Activated CD4-positive, alpha-beta T cell treated with anti-CD3 and anti-CD28 coated beads for 36 hours (primary cell): Measurements from ENCODE around the gene SLCO2A1. TPM values are rescaled to one million over a fixed set of nuclear protein-coding genes. Genes with fewer than 3 reads are reported as not detected.

Source experiments
- ATAC-seq: fragments of 200-7000 bp; cut with Tn5 transposase; one replicate; pipeline ENCODE4 v1.10.0; 2021; ENCODE audit warnings: mild to moderate bottlenecking, moderate library complexity
- CTCF ChIA-PET: fragments of 350-600 bp; sonication (Branson Sonifier 250); formaldehyde crosslinking; loops from one replicate; lab custom pipeline; 2021; ENCODE audit warnings: antibody characterized with exemption; lab: Charles Lee
- POLR2A ChIA-PET: fragments of 350-600 bp; sonication (Branson Sonifier 250); formaldehyde crosslinking; loops from one replicate; lab custom pipeline; 2021; ENCODE audit warnings: antibody characterized with exemption, inconsistent platforms; lab: Charles Lee
- DNase-seq: peaks from one replicate; pipeline ENCODE4 v3.0.0-alpha.2; 2020
- H3K27ac Mint-ChIP-seq: one replicate; pipeline ENCODE4 v1.8.0; 2021; ENCODE audit warnings: mixed read lengths
- H3K27me3 Mint-ChIP-seq: one replicate; pipeline ENCODE4 v1.8.0; 2021; ENCODE audit warnings: mixed read lengths
- H3K36me3 Mint-ChIP-seq: one replicate; pipeline ENCODE4 v1.8.0; 2021; ENCODE audit warnings: low read depth, mixed read lengths
- H3K4me1 Mint-ChIP-seq: one replicate; pipeline ENCODE4 v1.8.0; 2021; ENCODE audit warnings: mixed read lengths
- H3K4me3 Mint-ChIP-seq: one replicate; pipeline ENCODE4 v1.8.0; 2021; ENCODE audit warnings: mild to moderate bottlenecking, moderate library complexity, mixed read lengths
- H3K9me3 Mint-ChIP-seq: one replicate; pipeline ENCODE4 v1.8.0; 2021; ENCODE audit warnings: low read depth, mixed read lengths
- intact Hi-C, 2 experiments: fragments of 100-400 bp; cut with DNase I in 1 of 2; cut with micrococcal nuclease in 1 of 2; formaldehyde crosslinking; loops; one replicate each; pipeline versions ENCODE4 v1.14.2 to v1.15.1; 2022 to 2024; cut with DNase I, micrococcal nuclease
- total RNA-seq, 2 experiments: library from RNA; stranded (reverse); gene quantifications; one replicate each; pipeline ENCODE4 v1.2.3, GENCODE V29; 2021

The SLCO2A1 gene
- total RNA-seq, 2 experiments from 2014 or later = not detected

DNA sequence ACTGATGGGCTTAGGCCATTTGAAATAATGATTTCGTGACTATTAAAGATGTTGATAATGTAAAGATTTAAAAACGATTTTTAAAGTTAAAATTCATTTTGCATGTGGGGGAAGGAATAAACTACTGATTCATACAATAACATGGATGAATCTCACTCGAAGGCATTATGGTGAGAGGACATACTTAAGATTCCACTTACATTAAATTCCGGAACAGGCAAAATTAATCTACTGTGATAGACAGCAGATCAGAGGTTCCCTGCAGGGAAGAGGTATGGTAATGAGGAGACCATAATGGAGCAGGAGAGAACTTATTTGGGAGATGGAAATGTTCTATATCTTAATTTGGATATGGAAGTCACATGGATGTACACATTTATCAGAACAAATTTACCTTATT, 105.7 kb downstream of the SLCO2A1 start:
- H3K27ac Mint-ChIP-seq = no peak overlapping the region

DNA sequence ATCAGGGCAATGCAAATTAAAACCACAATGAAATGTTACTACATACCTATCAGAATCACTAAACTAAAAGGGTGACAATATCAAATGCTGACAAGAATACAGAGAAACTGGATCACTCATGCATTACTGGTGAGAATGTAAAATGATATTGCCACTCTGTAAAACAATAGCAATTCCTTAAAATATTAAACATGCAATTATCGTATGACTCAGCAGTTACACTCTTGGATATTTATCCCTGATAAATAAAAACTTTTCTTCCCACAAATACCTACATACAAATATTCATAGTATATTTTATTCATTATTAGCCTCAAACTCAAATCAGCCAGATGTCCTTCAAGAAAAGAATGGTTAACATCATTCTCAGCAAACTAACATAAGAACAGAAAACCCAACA, 108.1 kb downstream of the SLCO2A1 start:
- Mint-ChIP-seq H3K27ac (no peak overlapping the region), H3K4me1 (no peaks in the 10 kb centered on the region), H3K9me3 (no peaks in the 10 kb centered on the region), H3K36me3 (no peaks in the 10 kb centered on the region), H3K4me3 (no peak overlapping the region), H3K27me3 (peaks cover 16% of the 10 kb centered on the region)
- ATAC-seq = no peak
- POLR2A ChIA-PET = no interaction called here
- DNase-seq = no peak
- intact Hi-C loops = loop anchor here in 1 of 2 experiments (10.0 kb wide), 2 partner anchors 373 to 457 kb away; no protein-coding TSS in a partner anchor
- CTCF ChIA-PET = no interaction called here

More for the DNA sequence above, 105.7 kb downstream of the SLCO2A1 start:
- H3K4me3 Mint-ChIP-seq = no peak overlapping the region
- POLR2A ChIA-PET = no interaction called here
- CTCF ChIA-PET = interaction anchor here (0.6 kb wide), 1 partner anchor 256 kb away, joined by 3 read pairs; no protein-coding TSS in a partner anchor
- no peaks in the 10 kb centered on the region for H3K36me3 Mint-ChIP-seq
- DNase-seq (no peak), ATAC-seq (no peak)
- peaks cover 18% of the 10 kb centered on the region for H3K27me3 Mint-ChIP-seq
- no peaks in the 10 kb centered on the region for H3K9me3 Mint-ChIP-seq
- peaks cover 6% of the 10 kb centered on the region for H3K4me1 Mint-ChIP-seq
- intact Hi-C loops = loop anchor here in 1 of 2 experiments (10.0 kb wide), 2 partner anchors 371 to 459 kb away; no protein-coding TSS in a partner anchor

DNA sequence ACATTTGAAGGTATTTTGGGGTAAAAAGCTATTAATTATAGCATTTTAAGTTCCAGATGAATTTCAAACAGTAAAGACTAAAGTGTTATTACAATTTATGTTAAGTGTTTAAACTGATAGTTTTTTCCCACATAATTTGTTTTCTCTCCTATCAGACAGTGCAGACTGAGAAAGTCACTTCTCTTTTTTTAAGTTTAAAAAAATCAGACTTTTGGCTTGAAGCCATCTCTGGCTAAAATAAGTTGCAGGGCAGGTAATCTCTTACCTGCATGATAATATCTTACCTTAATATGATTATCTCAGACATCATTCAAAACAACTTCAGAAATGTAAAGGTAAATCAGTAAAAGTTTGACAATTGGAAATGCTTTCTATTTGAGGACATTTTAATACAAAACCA, 112.6 kb downstream of the SLCO2A1 start:
- intact Hi-C loops = no loop called here
- Mint-ChIP-seq H3K27ac (no peak overlapping the region), H3K4me3 (no peak overlapping the region), H3K9me3 (no peaks in the 10 kb centered on the region), H3K27me3 (peaks cover 20% of the 10 kb centered on the region), H3K4me1 (no peaks in the 10 kb centered on the region), H3K36me3 (no peaks in the 10 kb centered on the region)
- ATAC-seq = no peak
- CTCF ChIA-PET = no interaction called here
- POLR2A ChIA-PET = no interaction called here
- DNase-seq = no peak

DNA sequence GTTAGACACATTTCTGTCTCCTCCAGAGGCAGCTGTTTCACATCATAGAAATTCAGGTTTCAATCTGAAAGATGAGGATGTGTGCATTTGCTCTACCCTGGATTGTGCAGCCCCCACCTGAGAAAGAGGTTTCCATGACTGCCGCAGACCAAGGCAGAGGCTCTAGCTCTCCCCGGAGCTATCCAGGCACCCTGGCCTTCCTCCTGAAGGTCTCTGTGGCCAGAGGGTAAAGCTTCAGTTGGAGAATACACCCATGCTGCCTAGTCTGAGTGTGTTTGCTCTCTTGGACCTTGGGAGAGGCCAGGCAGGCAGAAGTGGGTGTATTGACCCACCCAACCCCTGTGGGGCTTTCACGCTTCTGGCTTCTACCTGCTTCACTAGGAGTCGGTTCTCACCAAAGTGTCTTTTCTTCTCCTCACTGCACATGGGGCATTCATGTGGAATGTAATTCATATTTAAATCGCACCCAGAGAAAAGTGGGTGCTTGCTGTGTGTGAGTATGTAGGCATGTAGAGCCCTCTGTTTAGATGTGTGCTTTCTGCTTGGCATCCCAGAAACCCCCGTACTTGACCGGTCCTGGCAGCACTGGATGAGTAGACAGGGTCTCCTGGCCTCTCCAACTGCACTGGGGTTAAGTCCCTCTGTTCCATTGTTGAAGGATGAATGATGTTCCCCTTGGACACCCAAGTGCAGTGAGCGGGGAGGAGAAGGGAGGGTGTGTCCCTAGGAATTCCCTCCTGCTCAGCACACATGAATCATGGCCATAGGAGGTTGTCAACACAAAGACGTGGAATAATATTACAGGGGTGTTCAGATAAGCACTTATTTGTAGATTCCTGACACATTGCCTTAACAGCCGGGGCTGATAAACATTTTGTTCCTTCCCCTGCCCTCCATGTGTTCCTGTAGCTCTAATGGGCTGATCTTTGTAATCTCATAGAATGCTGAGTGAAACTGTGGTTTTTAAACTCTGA, 113.8 kb downstream of the SLCO2A1 start:
- Mint-ChIP-seq H3K27me3 (peaks cover 20% of the 10 kb centered on the region), H3K4me3 (no peak overlapping the region), H3K9me3 (no peaks in the 10 kb centered on the region), H3K27ac (no peak overlapping the region), H3K4me1 (no peaks in the 10 kb centered on the region), H3K36me3 (no peaks in the 10 kb centered on the region)
- DNase-seq (no peak), ATAC-seq (no peak)
- intact Hi-C loops = no loop called here
- POLR2A ChIA-PET = no interaction called here
- CTCF ChIA-PET = no interaction called here

DNA sequence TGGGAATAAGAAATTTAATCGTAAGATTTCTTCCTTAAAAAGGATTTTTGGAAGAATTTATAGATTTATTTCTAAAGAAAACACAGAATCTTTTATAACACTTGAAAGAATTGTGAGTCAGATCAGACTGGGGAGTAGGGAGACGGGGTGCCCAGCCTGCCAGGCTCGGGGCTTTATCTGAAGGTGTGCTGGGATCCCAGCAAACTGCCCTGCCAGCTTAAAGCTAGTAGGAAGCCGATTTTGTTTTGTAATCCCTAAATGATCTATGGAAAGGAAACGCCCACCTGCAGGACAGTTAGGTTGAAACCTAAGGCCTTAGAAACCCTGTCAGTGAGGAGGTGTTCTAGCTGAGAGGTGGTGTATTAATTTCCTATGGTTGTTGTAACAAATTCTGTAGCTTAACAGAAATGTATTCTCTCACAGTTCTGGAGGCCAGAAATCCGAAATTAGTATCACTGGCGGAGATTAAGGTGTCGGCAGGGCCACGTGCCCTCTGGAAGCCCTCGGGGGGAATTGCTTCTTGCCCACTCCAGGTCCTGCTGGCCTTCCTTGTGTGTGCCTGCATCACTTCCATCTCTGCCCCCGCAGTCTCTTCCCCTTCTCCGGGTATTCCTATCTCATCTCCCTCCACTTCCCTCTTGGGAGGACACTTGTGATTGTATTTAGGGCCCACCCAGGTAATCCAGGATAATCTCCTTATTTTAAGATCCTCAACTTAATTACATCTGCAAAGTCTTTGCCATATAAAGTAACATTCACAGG, 114.7 kb downstream of the SLCO2A1 start:
- Mint-ChIP-seq H3K36me3 (no peaks in the 10 kb centered on the region), H3K27me3 (peaks cover 24% of the 10 kb centered on the region), H3K27ac (no peak overlapping the region), H3K4me3 (no peak overlapping the region), H3K4me1 (no peaks in the 10 kb centered on the region), H3K9me3 (no peaks in the 10 kb centered on the region)
- no peak for DNase-seq
- ATAC-seq = no peak
- ChIA-PET CTCF (no interaction called here), POLR2A (no interaction called here)
- intact Hi-C loops = no loop called here

DNA sequence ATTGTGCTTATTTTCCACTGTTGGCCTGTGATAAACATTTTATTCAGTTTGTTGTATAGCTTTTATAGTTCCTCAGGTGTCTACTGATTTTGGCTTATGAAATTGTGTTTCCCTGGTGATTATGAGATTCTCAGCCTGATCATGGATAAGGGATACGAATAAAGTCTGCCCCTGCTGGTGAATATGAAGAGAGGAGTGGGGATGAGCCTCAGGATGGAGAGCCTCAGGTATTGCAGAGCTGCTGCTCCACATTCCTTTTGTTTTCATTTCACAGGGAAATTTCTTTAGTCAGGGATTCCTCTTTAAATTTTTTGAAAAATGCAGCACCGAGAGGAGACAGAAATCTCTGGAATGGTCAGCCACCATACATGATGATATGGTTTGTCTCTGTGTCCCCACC, 119.3 kb downstream of the SLCO2A1 start:
- H3K4me1 Mint-ChIP-seq = no peaks in the 10 kb centered on the region
- peaks cover 16% of the 10 kb centered on the region for H3K27me3 Mint-ChIP-seq
- H3K36me3 Mint-ChIP-seq = no peaks in the 10 kb centered on the region
- DNase-seq = no peak
- CTCF ChIA-PET = no interaction called here
- no peak overlapping the region for H3K4me3 Mint-ChIP-seq
- no peaks in the 10 kb centered on the region for H3K9me3 Mint-ChIP-seq
- POLR2A ChIA-PET = no interaction called here
- ATAC-seq = no peak
- intact Hi-C loops = no loop called here
- H3K27ac Mint-ChIP-seq = no peak overlapping the region

DNA sequence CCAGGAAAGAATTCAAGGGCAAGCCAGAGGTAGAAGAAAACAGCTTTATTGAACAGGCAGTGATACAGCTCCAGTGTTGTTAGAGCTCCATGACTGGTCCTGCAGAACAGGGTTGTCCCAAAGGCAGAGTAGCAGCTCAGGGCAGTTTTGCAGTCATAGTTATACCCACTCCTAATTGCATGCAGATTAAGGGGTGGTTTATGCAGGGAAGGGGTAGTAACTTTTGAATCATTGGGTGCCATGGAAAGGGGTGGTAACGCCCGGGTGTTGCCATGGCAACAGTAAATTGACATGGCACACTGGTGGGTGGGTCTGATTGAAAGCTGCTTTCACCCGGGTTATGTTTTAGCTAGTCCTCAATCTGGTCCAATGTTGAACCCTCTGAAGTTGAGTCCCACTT, 124.3 kb downstream of the SLCO2A1 start:
- no peak for DNase-seq
- no peaks in the 10 kb centered on the region for H3K4me1 Mint-ChIP-seq
- no peaks in the 10 kb centered on the region for H3K9me3 Mint-ChIP-seq
- no peaks in the 10 kb centered on the region for H3K36me3 Mint-ChIP-seq
- H3K27me3 Mint-ChIP-seq = peaks cover 26% of the 10 kb centered on the region
- H3K27ac Mint-ChIP-seq = no peak overlapping the region
- ChIA-PET CTCF (interaction anchor here (0.6 kb wide), 1 partner anchor 27 kb away, joined by 3 read pairs; no protein-coding TSS in a partner anchor), POLR2A (no interaction called here)
- H3K4me3 Mint-ChIP-seq = no peak overlapping the region
- intact Hi-C loops = no loop called here
- no peak for ATAC-seq

DNA sequence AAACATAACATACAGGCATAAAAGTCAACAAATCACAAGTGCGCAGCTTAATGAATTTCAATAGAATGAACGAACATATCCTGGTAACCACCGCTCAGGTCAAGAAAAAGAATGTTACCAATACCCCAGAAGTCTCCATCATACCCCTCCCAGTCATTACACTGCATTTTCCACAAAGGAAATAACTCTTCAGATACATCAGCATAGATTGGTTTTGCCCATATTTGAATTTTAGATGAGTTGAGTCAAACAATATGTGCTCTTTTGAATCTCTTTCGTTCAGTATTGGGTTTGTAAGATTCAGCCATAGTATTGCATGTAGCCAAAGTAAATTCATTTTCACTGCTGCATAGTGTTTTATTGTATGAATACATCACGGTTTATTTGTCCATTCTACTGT, 127.9 kb downstream of the SLCO2A1 start:
- Mint-ChIP-seq H3K27me3 (peaks cover 31% of the 10 kb centered on the region), H3K36me3 (no peaks in the 10 kb centered on the region), H3K4me3 (no peak overlapping the region), H3K27ac (no peak overlapping the region), H3K4me1 (no peaks in the 10 kb centered on the region), H3K9me3 (no peaks in the 10 kb centered on the region)
- ChIA-PET POLR2A (no interaction called here), CTCF (interaction anchor here (1.1 kb wide), 1 partner anchor 8 kb away, joined by 4 read pairs; no protein-coding TSS in a partner anchor)
- ATAC-seq = no peak
- intact Hi-C loops = no loop called here
- no peak for DNase-seq

DNA sequence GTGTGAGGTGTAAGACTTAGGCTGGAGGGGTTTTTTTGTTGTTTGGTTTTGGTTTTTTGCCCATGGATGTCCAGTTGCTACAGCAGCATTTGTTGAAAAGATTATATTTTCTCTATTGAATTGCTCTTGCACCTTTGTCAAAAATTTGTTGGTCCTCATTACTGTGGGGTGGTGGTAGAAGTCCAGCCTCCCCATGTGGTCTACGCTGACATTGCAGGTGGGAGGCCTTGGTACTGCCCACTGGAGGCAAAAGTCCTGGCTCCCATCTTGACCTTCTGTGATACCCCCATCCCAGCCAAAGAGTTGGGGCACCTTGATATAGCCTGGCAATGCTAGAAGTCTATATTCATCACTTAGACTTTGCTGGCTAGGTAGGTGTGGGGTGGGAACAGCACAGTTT, 128.6 kb downstream of the SLCO2A1 start:
- CTCF ChIA-PET = interaction anchor here (1.1 kb wide), 1 partner anchor 9 kb away, joined by 4 read pairs; no protein-coding TSS in a partner anchor
- Mint-ChIP-seq H3K4me1 (no peaks in the 10 kb centered on the region), H3K27me3 (peaks cover 38% of the 10 kb centered on the region), H3K27ac (no peak overlapping the region), H3K4me3 (no peak overlapping the region), H3K36me3 (no peaks in the 10 kb centered on the region), H3K9me3 (no peaks in the 10 kb centered on the region)
- intact Hi-C loops = no loop called here
- ATAC-seq = no peak
- DNase-seq = no peak
- POLR2A ChIA-PET = no interaction called here

DNA sequence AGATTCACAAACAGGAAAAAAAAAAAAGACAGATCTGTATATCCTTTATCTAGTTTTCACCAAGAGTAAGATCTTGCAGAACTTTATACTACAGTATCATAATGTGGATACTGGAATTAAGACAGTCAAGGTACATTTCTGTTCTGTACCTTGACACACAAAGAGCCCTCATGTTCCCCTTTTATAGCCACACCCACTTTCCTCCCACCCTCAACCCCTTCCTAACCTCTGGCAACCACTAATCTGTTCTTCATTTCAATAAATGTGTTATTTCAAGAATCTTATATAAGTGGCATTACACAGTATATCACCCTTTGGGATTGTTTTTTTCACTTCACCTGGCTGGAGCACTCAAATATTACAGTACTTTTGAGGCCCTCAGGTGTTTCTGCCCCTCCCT, 130.4 kb downstream of the SLCO2A1 start:
- no peak overlapping the region for H3K4me3 Mint-ChIP-seq
- ChIA-PET CTCF (no interaction called here), POLR2A (no interaction called here)
- ATAC-seq (no peak), DNase-seq (no peak)
- peaks cover 2% of the 10 kb centered on the region for H3K4me1 Mint-ChIP-seq
- peaks cover 43% of the 10 kb centered on the region for H3K27me3 Mint-ChIP-seq
- no peaks in the 10 kb centered on the region for H3K36me3 Mint-ChIP-seq
- H3K9me3 Mint-ChIP-seq = no peaks in the 10 kb centered on the region
- intact Hi-C loops = no loop called here
- no peak overlapping the region for H3K27ac Mint-ChIP-seq

DNA sequence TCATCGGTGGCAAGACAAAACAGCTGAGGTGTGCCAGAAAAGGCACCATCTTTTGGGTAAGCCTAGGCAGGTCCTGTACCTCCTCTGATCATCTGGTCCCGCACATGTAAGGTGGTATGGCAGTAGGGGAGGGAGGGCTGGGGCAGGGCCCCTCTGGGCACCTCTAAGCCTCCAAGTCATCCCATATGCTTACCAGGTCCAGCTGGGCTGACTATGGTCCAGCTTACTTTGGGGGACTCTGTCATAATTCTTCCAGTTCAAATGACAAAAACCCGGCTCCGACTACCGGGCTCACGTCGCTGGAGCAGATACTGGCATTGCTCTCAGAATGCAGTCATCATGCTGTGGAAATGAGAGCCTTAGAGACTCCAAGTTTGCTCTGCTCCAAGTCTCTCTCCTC, 132.2 kb downstream of the SLCO2A1 start:
- Mint-ChIP-seq H3K4me3 (no peak overlapping the region), H3K36me3 (no peaks in the 10 kb centered on the region), H3K4me1 (peaks cover 2% of the 10 kb centered on the region), H3K27ac (no peak overlapping the region), H3K27me3 (peaks cover 45% of the 10 kb centered on the region), H3K9me3 (no peaks in the 10 kb centered on the region)
- no peak for ATAC-seq
- CTCF ChIA-PET = interaction anchor here (0.9 kb wide), 1 partner anchor 9 kb away, joined by 3 read pairs; no protein-coding TSS in a partner anchor
- POLR2A ChIA-PET = no interaction called here
- intact Hi-C loops = no loop called here
- no peak for DNase-seq
